HL-60/S4 (cell line): ENCODE measurements around the gene TBATA.

ENCODE experiments used
- in situ Hi-C: fragments of 300-500 bp; cut with MboI; formaldehyde crosslinking; loops from 2 replicates; pipeline ENCODE4 v1.14.3; 2022; ENCODE audit warnings: low sequenced_read_pairs

The TBATA gene

DNA sequence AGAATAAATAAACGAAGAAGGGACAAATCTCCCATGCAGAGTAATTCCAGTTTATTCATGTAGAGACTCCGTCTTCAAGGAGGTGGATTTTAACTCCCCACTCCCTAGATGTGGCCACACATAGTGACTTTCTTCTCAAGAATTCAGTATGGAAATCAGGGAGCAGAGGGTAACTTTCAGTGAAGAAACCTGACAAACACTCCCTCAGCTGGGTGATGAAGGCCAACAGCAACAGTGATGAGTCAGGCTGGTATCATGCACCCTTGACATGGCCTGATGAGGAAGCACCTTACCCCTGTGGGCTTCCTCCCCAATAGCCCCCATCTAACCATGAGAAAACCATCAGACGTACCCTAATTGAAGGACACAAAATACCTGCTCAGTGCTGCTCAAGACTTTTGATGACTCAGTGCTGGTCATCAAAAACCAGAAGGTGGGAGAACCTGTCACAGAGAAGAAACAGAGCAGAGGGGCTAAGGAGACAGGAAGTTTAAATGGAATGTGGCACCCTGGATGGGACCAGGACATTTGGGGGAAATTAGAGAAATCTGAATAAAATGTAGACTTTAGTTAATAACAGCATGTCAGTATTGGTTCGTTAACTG, 62.3 kb downstream of the TBATA start:
- in situ Hi-C loops, result no loop called here
